Osteocyte (in vitro differentiated cells): Measurements from ENCODE around the gene NDRG2. TPM values are rescaled to one million over a fixed set of nuclear protein-coding genes. Genes with fewer than 3 reads are reported as not detected.

Experiments
- DNase-seq: peaks from one replicate; pipeline ENCODE4 v3.0.0; 2021; ENCODE audit warnings: mixed read lengths; ENCODE audit not compliant: unreplicated experiment; ENCODE audit errors: extremely low spot score
- H3K27ac Mint-ChIP-seq: one replicate; pipeline ENCODE4 v1.8.0; 2021; ENCODE audit warnings: mild to moderate bottlenecking, mixed read lengths; ENCODE audit not compliant: unreplicated experiment
- H3K27me3 Mint-ChIP-seq: one replicate; pipeline ENCODE4 v1.8.0; 2021; ENCODE audit warnings: mixed read lengths; ENCODE audit not compliant: unreplicated experiment
- H3K36me3 Mint-ChIP-seq: one replicate; pipeline ENCODE4 v1.8.0; 2021; ENCODE audit warnings: mixed read lengths; ENCODE audit not compliant: unreplicated experiment
- H3K4me1 Mint-ChIP-seq: one replicate; pipeline ENCODE4 v1.8.0; 2021; ENCODE audit warnings: mixed read lengths; ENCODE audit not compliant: unreplicated experiment
- H3K4me3 Mint-ChIP-seq: one replicate; pipeline ENCODE4 v1.8.0; 2021; ENCODE audit warnings: mild to moderate bottlenecking, moderate library complexity, mixed read lengths; ENCODE audit not compliant: unreplicated experiment
- H3K9me3 Mint-ChIP-seq: one replicate; pipeline ENCODE4 v1.8.0; 2021; ENCODE audit warnings: mixed read lengths; ENCODE audit not compliant: unreplicated experiment
- CTCF ChIP-seq: fragments of 200-600 bp; sonication (generic); IDR thresholded peaks from 2 replicates; pipeline ENCODE4 v1.5.0; 2021; ENCODE audit warnings: antibody characterized with exemption, mild to moderate bottlenecking, moderate library complexity
- total RNA-seq: library from RNA; stranded (reverse); gene quantifications from 2 replicates; pipeline ENCODE4 v1.2.1, GENCODE V29; 2021

NDRG2 gene
- total RNA-seq, 1 donor from 2014 or later: 8.6 TPM

- Mint-ChIP-seq H3K27ac (peak overlapping the region; percentile 96), H3K36me3 (peaks cover 7% of the 10 kb centered on the region), H3K27me3 (no peaks in the 10 kb centered on the region), H3K9me3 (no peaks in the 10 kb centered on the region), H3K4me1 (peaks cover 39% of the 10 kb centered on the region), H3K4me3 (peak overlapping the region; percentile 88)
- DNase-seq: no peak
- peak; percentile 69 for TF ChIP-seq CTCF
Measured at GRCh38 chr14:21068521-21069387, 43.9 kb upstream of the NDRG2 start.

- no peak overlapping the region for H3K4me3 Mint-ChIP-seq
- H3K27me3 Mint-ChIP-seq: no peaks in the 10 kb centered on the region
- DNase-seq: no peak
- H3K9me3 Mint-ChIP-seq: no peaks in the 10 kb centered on the region
- no peak overlapping the region for H3K27ac Mint-ChIP-seq
- no peaks in the 10 kb centered on the region for H3K36me3 Mint-ChIP-seq
- peak; percentile 44 for TF ChIP-seq CTCF
- peaks cover 40% of the 10 kb centered on the region for H3K4me1 Mint-ChIP-seq
Measured at GRCh38 chr14:21066882-21067502, 42.1 kb upstream of the NDRG2 start.

- Mint-ChIP-seq H3K9me3 (no peaks in the 10 kb centered on the region), H3K4me1 (peaks cover 24% of the 10 kb centered on the region), H3K36me3 (no peaks in the 10 kb centered on the region), H3K4me3 (no peak overlapping the region), H3K27me3 (no peaks in the 10 kb centered on the region), H3K27ac (peak overlapping the region; percentile 33)
- no peak for DNase-seq
- no peak for TF ChIP-seq CTCF
Measured at GRCh38 chr14:21063479-21063878, 38.6 kb upstream of the NDRG2 start.

GRCh38 chr14:21061347-21061668 lies 36.4 kb upstream of the NDRG2 start:
- Mint-ChIP-seq H3K27ac (no peak overlapping the region), H3K36me3 (no peaks in the 10 kb centered on the region), H3K9me3 (no peaks in the 10 kb centered on the region), H3K27me3 (no peaks in the 10 kb centered on the region), H3K4me1 (peaks cover 24% of the 10 kb centered on the region), H3K4me3 (no peak overlapping the region)
- TF ChIP-seq CTCF: no peak
- no peak for DNase-seq

- no peak for DNase-seq
- Mint-ChIP-seq H3K36me3 (no peaks in the 10 kb centered on the region), H3K9me3 (no peaks in the 10 kb centered on the region), H3K27me3 (no peaks in the 10 kb centered on the region), H3K4me1 (peaks cover 25% of the 10 kb centered on the region), H3K27ac (no peak overlapping the region), H3K4me3 (no peak overlapping the region)
- TF ChIP-seq CTCF: no peak
Measured at GRCh38 chr14:21060614-21061346, 35.9 kb upstream of the NDRG2 start.
